ENCODE results near the gene RAD51C. TPM values are rescaled to one million over a fixed set of nuclear protein-coding genes. Genes with fewer than 3 reads are reported as not detected.

The RAD51C gene
- total and polyA plus RNA-seq, 10 of the 15 experiments (the other 5 are each of a cell fraction or from before 2014, with no cell fraction given): 59.6 to 267 (median 106) TPM

- 100% methylated on average over 1 of the region's 2 CpGs for WGBS (ENCODE audit: insufficient coverage, insufficient replicate concordance, low lambda C conversion rate, missing lambda C conversion rate)
- ATAC-seq (no peak), DNase-seq (ENCODE audit: low read depth, low spot score) (no peak), FAIRE-seq (no peak)
- Histone ChIP-seq H3K9ac (ENCODE audit: control insufficient read depth, insufficient read depth, low read length) (no peak overlapping the region), H3K36me3 (ENCODE audit: control insufficient read depth in 2 of 2, insufficient read depth in 2 of 2, low read length in 1 of 2) (peaks cover 0 to 18% of the 10 kb centered on the region in 2 experiments; a peak in 3 of 4 replicates), H3K9me3 (replicated peaks; ENCODE audit: control insufficient read depth, insufficient read depth, low read length) (0 out of 3 replicates have a peak, but pooled peaks cover 1% of the 10 kb centered on the region), H3K79me2 (ENCODE audit: control insufficient read depth, insufficient read depth, low read length) (no peaks in the 10 kb centered on the region; the same call in 1 of the 2 replicates), H3K27me3 (replicated peaks in 1 of 2; ENCODE audit: control insufficient read depth in 2 of 2, insufficient read depth in 2 of 2, low read length in 1 of 2) (no peaks in the 10 kb centered on the region), H4K20me1 (ENCODE audit: control insufficient read depth, insufficient read depth) (no peaks in the 10 kb centered on the region), H3K4me2 (ENCODE audit: control insufficient read depth, insufficient read depth) (no peak overlapping the region), H3K27ac (ENCODE audit: control insufficient read depth, insufficient read depth) (no peak overlapping the region), H3K4me3 (no peak overlapping the region), H2AFZ (ENCODE audit: control insufficient read depth, low read depth, low read length) (no peak overlapping the region), H3K4me1 (ENCODE audit: control insufficient read depth, insufficient read depth, low read length) (peaks cover 41% of the 10 kb centered on the region)
- in situ Hi-C loops (cut with MboI): no loop called here
- intact Hi-C loops (cut with micrococcal nuclease; ENCODE audit: unreplicated experiment): loop anchor here (2.0 kb wide), 2 partner anchors 25 to 185 kb away; no protein-coding TSS in a partner anchor
- RAD21 ChIA-PET (ENCODE audit: unreplicated experiment): interaction anchor here (0.7 kb wide), 1 partner anchor 24 kb away, joined by 3 read pairs; no protein-coding TSS in a partner anchor
- TF ChIP-seq ESRRA (IDR thresholded peaks at IDR 0.05; ENCODE audit: low read length): no peak
- no peak for TF ChIP-seq CEBPB (IDR thresholded peaks at IDR 0.05; ENCODE audit: borderline replicate concordance in 1 of 2, low read depth in 2 of 2, low read length in 2 of 2)
- no peak for TF ChIP-seq ZNF217 (IDR thresholded peaks at IDR 0.05)
- no peak for TF ChIP-seq BCL11A (IDR thresholded peaks at IDR 0.05; ENCODE audit: low read depth, low read length)
- no peak for TF ChIP-seq ZBTB11 (CRISPR knock-in tag; IDR thresholded peaks at IDR 0.05)
- no peak for TF ChIP-seq ETV6 (conservative IDR thresholded peaks at IDR 0.05 in 1 of 2, IDR thresholded peaks at IDR 0.05 in 1 of 2; ENCODE audit: borderline replicate concordance in 1 of 2, low read depth in 1 of 2)
- TF ChIP-seq IRF5 (IDR thresholded peaks at IDR 0.05; ENCODE audit: borderline replicate concordance): no peak
- TF ChIP-seq ZNF622 (IDR thresholded peaks at IDR 0.05): no peak
- TF ChIP-seq MTA2 (IDR thresholded peaks at IDR 0.05; ENCODE audit: low read depth): no peak
- TF ChIP-seq EP300 (IDR thresholded peaks at IDR 0.05; ENCODE audit: borderline replicate concordance in 1 of 2, control insufficient read depth in 1 of 2, low read depth in 2 of 2, low read length in 2 of 2): no peak
- TF ChIP-seq BMI1 (IDR thresholded peaks at IDR 0.05; ENCODE audit: borderline replicate concordance): no peak
- BruUV-seq (replicated peaks): no TSS peak
- POLR2A ChIA-PET: interaction anchor here (0.6 to 3.6 kb wide), 5 partner anchors 11 to 299 kb away, joined by 3 to 24 read pairs (median 4); partner anchors contain the start of genes RAD51C and TEX14
- SMC1A ChIA-PET (ENCODE audit: uncharacterized antibody, unreplicated experiment): interaction anchor here (0.6 to 0.7 kb wide), 2 partner anchors 12 to 17 kb away, joined by 3 read pairs; partner anchors contain the start of gene RAD51C
- CTCF ChIA-PET: interaction anchor here (0.9 to 1.3 kb wide), 2 partner anchors 249 to 301 kb away, joined by 4 to 6 read pairs; no protein-coding TSS in a partner anchor
These were observed 11.5 kb downstream of the RAD51C start for GRCh38 chr17:58703916-58704286.

All from GM12878 (cell line).